ENCODE measurements around the gene PHF24. TPM values are rescaled to one million over a fixed set of nuclear protein-coding genes. Genes with fewer than 3 reads are reported as not detected.

Gene PHF24
- total and polyA plus RNA-seq, 2 of the 4 experiments (the other 2 are of a cell fraction): 0.02 TPM; not detected in 1

GRCh38 chr9:34962546-34962945 is 4.5 kb downstream of the PHF24 start:
- ATAC-seq (ENCODE audit: low read depth) (no peak), DNase-seq (no peak)
- H3K27me3 ChIP-seq (ENCODE audit: control insufficient read depth, insufficient read depth, low read length): peaks cover 56% of the 10 kb centered on the region
- CTCF ChIA-PET: no interaction called here
- no peak overlapping the region for H3K27ac ChIP-seq (ENCODE audit: insufficient read depth, low read length)
- no peak overlapping the region for H2AK9ac ChIP-seq (replicated peaks; ENCODE audit: low read depth, low read length, poor library complexity)
- BruUV-seq (replicated peaks): no TSS peak
- H3K9ac ChIP-seq (ENCODE audit: low read depth, low read length): no peak overlapping the region
- intact Hi-C loops (cut with micrococcal nuclease): loop anchor here (2.0 to 10.0 kb wide), 2 partner anchors 20 to 208 kb away; no protein-coding TSS in a partner anchor
- no peak overlapping the region for H4K5ac ChIP-seq (ENCODE audit: low read depth, low read length)
- POLR2A ChIA-PET (ENCODE audit: unreplicated experiment): no interaction called here
- no peaks in the 10 kb centered on the region for H3K79me1 ChIP-seq (ENCODE audit: low read depth in 1 of 2, low read length in 2 of 2)
- no peak overlapping the region for H2BK120ac ChIP-seq (ENCODE audit: low read depth, low read length)
- no peak overlapping the region for H3K18ac ChIP-seq (ENCODE audit: low read depth, low read length)
- no peak overlapping the region for H2BK15ac ChIP-seq (ENCODE audit: low read depth, low read length)
- H3K9me3 ChIP-seq (ENCODE audit: control insufficient read depth, insufficient read depth, low read length): no peaks in the 10 kb centered on the region
- no peak overlapping the region for H3K56ac ChIP-seq (ENCODE audit: extremely low read depth, insufficient read depth, low read length)
- no peak overlapping the region for H3K14ac ChIP-seq (replicated peaks; ENCODE audit: low read depth, low read length)
- H3K4ac ChIP-seq (ENCODE audit: low read depth, low read length): no peak overlapping the region
- no peak overlapping the region for H2AK5ac ChIP-seq (ENCODE audit: low read depth, low read length)
- no peak overlapping the region for H3K23ac ChIP-seq (ENCODE audit: low read depth, low read length)
- TF ChIP-seq SMC3 (IDR thresholded peaks at IDR 0.05; ENCODE audit: low read depth, low read length) (no peak), MAZ (IDR thresholded peaks at IDR 0.05; ENCODE audit: borderline replicate concordance, low read depth, low read length) (no peak), USF2 (IDR thresholded peaks at IDR 0.05; ENCODE audit: low read depth, low read length) (no peak), NFE2L2 (IDR thresholded peaks at IDR 0.05; ENCODE audit: low read depth, low read length) (no peak), CTCF (conservative IDR thresholded peaks at IDR 0.05; ENCODE audit: low read depth, low read length) (no peak)
- no peaks in the 10 kb centered on the region for H3K9me1 ChIP-seq (ENCODE audit: insufficient read depth, low read length)
- H3K4me2 ChIP-seq (ENCODE audit: low read depth, low read length): no peak overlapping the region
- H3K4me1 ChIP-seq (ENCODE audit: control insufficient read depth, insufficient read depth, low read length): no peaks in the 10 kb centered on the region
- H4K91ac ChIP-seq (ENCODE audit: insufficient read depth, low read depth, low read length): no peak overlapping the region
- in situ Hi-C loops (cut with MboI; ENCODE audit: low sequenced_read_pairs): no loop called here
- WGBS, 2 experiments (ENCODE audit: extremely low coverage in 2 of 2, insufficient read length in 1 of 2): no CpG with 5 or more reads among the region's 3 CpGs
- H4K20me1 ChIP-seq (ENCODE audit: insufficient read depth, low read length): no peaks in the 10 kb centered on the region
- no peak overlapping the region for H3K4me3 ChIP-seq (ENCODE audit: insufficient read depth, low read depth, low read length)
- H2BK20ac ChIP-seq (ENCODE audit: low read depth, low read length): no peak overlapping the region
- no peak overlapping the region for H2BK5ac ChIP-seq (ENCODE audit: low read depth, low read length, poor library complexity, severe bottlenecking)
- no peaks in the 10 kb centered on the region for H3K36me3 ChIP-seq (ENCODE audit: control insufficient read depth, insufficient read depth, low read length)
- H4K8ac ChIP-seq (ENCODE audit: low read depth in 2 of 2, low read length in 2 of 2): no peak overlapping the region
- H2AFZ ChIP-seq (replicated peaks; ENCODE audit: low read length, poor library complexity): no peak overlapping the region
- dilution Hi-C loops (cut with HindIII; ENCODE audit: low sequenced_read_pairs, unreplicated experiment): no loop called here
